Measurements from ENCODE around the gene FRY.

DNA sequence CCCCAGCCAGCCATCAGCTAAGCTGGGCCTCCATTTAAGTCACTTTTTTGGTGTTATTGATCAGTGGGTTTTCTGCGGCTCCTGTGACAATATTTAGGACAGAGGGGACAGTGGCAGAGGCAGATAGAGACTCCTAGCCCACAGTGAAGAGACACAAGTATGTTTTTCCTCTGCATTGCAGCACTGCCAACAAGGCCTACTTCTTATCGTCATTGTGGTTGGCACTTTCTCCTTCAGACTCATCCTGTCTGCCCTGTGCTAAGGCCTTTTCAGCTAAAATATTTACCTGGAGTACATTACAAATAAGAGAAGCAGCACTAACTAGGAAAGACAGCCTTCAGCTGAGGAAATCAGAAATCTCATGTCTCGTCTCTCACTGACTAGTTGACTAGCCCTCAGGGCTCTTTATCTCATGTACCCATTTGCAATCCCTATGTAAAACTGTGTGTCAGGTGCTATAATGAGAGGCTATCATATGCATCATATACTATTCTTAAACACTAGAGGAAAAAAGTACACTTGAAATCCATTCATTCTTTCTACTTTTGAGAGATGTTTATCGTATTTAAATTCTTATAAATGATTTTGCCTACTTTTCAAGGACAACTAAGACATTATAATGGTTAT is 221.4 kb downstream of the FRY start:
- TF ChIP-seq SAP30 (IDR thresholded peaks at IDR 0.05; ENCODE audit: borderline replicate concordance, insufficient read depth, low read depth, low read length, poor library complexity, severe bottlenecking) (no peak), HBP1 (CRISPR knock-in tag; IDR thresholded peaks at IDR 0.05) (no peak), JUNB (CRISPR knock-in tag; conservative IDR thresholded peaks at IDR 0.05) (no peak), PRDM10 (IDR thresholded peaks at IDR 0.05; ENCODE audit: partially characterized antibody) (no peak)

All from K562 (cell line).